ENCODE measurements around the gene TRIO.

DNA sequence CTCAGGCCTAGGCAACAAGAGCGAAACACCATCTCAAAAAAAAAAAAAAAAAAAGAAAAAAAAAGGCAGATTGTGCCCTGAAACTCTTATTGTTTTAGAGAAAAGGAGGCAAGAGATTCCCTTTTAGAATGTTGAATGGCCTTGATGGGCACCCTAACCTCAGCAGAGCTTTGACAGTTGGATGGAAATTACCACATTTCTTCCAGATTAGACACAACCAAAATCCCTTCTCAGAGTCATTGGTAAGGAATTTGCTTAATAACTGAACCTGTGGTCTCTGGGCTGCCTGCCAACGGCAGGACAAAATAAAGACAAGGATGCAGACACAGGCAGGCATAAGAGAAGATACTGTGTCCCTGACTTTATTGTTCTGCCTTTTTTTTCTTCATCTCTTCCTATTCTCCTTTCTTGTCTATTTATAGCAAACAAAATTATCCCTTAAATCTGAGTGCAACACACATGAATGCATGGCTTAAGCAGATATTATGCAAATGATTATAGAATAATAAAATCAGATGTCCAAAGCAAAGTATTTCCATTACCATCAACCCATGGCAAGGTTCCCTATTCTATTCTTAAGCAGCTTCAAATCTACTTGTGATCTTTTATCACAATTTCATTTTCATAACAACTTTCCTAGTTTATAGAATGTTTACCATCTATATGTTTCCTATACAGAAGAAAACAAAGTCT lies 37.3 kb upstream of the TRIO start:
- TF ChIP-seq CTCF (IDR thresholded peaks at IDR 0.05; ENCODE audit: low read length), result no peak
- TF ChIP-seq EZH2 (optimal IDR thresholded peaks at IDR 0.05; ENCODE audit: low read depth, low read length), result no peak
